Heart left ventricle (tissue), 16 donors: ENCODE results near the gene TMEFF1. TPM values are rescaled to one million over a fixed set of nuclear protein-coding genes. Genes with fewer than 3 reads are reported as not detected.

ENCODE experiments used
- ATAC-seq, 4 donors: fragments of 200-7000 bp; cut with Tn5 transposase; one replicate each; pipeline ENCODE4 v1.9.1; 2020 to 2022; ENCODE audit warnings: moderate library complexity in 4 of 4, mild to moderate bottlenecking in 3 of 4, moderate number of reproducible peaks in 1 of 4
- DNase-seq, 5 donors: peaks; one replicate each; pipeline ENCODE4 v3.0.0-alpha.2; 2020
- H3K27ac ChIP-seq, 12 donors: fragments of 200-600 bp; sonication (generic) in 4 of 12; one replicate each; pipeline versions ENCODE4 v1.5.0 to v1.8.0; 2016 to 2022; ENCODE audit warnings: mild to moderate bottlenecking in 2 of 12
- H3K27me3 ChIP-seq, 9 donors: fragments of 200-600 bp; sonication (generic) in 2 of 9; one replicate each; pipeline versions ENCODE4 v1.5.1 to v1.8.0; 2016 to 2022; ENCODE audit warnings: mild to moderate bottlenecking in 3 of 9
- H3K36me3 ChIP-seq, 9 donors: fragments of 200-600 bp; sonication (generic) in 2 of 9; one replicate each; pipeline versions ENCODE4 v1.5.0 to v1.8.0; 2018 to 2022; ENCODE audit warnings: mild to moderate bottlenecking in 2 of 9
- H3K4me1 ChIP-seq, 12 donors: fragments of 200-600 bp; sonication (generic) in 4 of 12; one replicate each; pipeline versions ENCODE4 v1.5.0 to v1.8.0; 2016 to 2022; ENCODE audit warnings: mild to moderate bottlenecking in 3 of 12
- H3K4me3 ChIP-seq, 12 donors: fragments of 200-600 bp; sonication (generic) in 4 of 12; one replicate each; pipeline versions ENCODE4 v1.5.0 to v1.8.0; 2017 to 2022; ENCODE audit warnings: mild to moderate bottlenecking in 9 of 12, moderate library complexity in 4 of 12
- H3K9me3 ChIP-seq, 12 donors: fragments of 200-600 bp; sonication (generic) in 4 of 12; one replicate each; pipeline versions ENCODE4 v1.5.0 to v1.8.0; 2016 to 2022; ENCODE audit warnings: mild to moderate bottlenecking in 1 of 12
- POLR2A ChIP-seq, 2 donors: fragments of 450-650 bp; IDR thresholded peaks; one replicate each; pipeline ENCODE4 v1.6.1; 2017; ENCODE audit warnings: antibody characterized with exemption in 2 of 2, mild to moderate bottlenecking in 2 of 2, moderate library complexity in 2 of 2
- WGBS, 4 donors: extraction: QIAGEN DNeasy Blood & Tissue Kit in 2 of 4; methylation state at CpG; one replicate each; pipeline versions ENCODE4 v1.1.5 to v1.1.7; 2013 to 2018; 5-methylcytosine and 5-hydroxymethylcytosine counted together
- intact Hi-C, 10 donors: fragments of 100-400 bp; cut with DNase I; formaldehyde crosslinking; loops; one replicate each; pipeline versions ENCODE4 v1.11.1 to v1.14.2; 2022
- polyA plus RNA-seq, 2 donors: library from polyadenylated mRNA; stranded (reverse); fragments of 200-250 nt; gene quantifications; one replicate each; pipeline ENCODE4 v1.2.3, GENCODE V29; 2013
- total RNA-seq, 9 donors: library from RNA; depleted of rRNA in 2 of 9; stranded (reverse); fragments of >200 nt in 2 of 9; fragmentation: NEBNext Ultra II Directional in 3 of 9; extraction: Animal tissue kit (Norgen Biotek cat#: 25700) in 3 of 9; gene quantifications; one replicate each; pipeline versions ENCODE4 v1.1.0 to v1.2.4, GENCODE V29; 2016 to 2023
- TF ChIP-seq, protein P1 (sequence below), 12 donors: fragments of 200-600 bp; sonication (generic) in 4 of 12; IDR thresholded peaks; one replicate each; pipeline versions ENCODE4 v1.5.0 to v1.8.0; 2018 to 2022; ENCODE audit warnings: antibody characterized with exemption in 12 of 12, mild to moderate bottlenecking in 5 of 12
- donor health status: ischemic (EF 13 %, LVEDD 7.1; RV severe dilation, severe dysfunction).
- donor health status: healthy with polysubstance abuse.
- donor health status: DM: no; HTN: yes; CAD: no.
- donor health status: DM: no; HTN: no; CAD: no.
- donor health status: ischemic (EF 25% LVEDD 6.9; RV normal size, moderate dysfunction).
- donor health status: ischemic (EF 25% LVEDD 5.7; RV mildly dilated, moderate dysfunction).
- donor health status: healthy.
- donor health status: DM: yes; HTN: yes; CAD: no.
- donor health status: ischemic (EF 35%, LVEDD 5.7; RV mildly dilated, moderate dysfunction).
- donor health status: nonischemic (EF 11% LVEDD 7.7; RV severe dilation, severe dysfunction).
- donor health status: DM: yes; HTN: yes; CAD: no.
- donor health status: PGD.
- donor health status: ischemic (EF 29% LVEDD 5.4; RV normal size, mild dysfunction).
- donor health status: nonischemic (EF 23%, LVEDD 6.1; RV moderate dilation, normal function).

Gene TMEFF1
- total and polyA plus RNA-seq, 11 donors = 0.03 to 1.1 (median 0.19) TPM; not detected in 4

DNA sequence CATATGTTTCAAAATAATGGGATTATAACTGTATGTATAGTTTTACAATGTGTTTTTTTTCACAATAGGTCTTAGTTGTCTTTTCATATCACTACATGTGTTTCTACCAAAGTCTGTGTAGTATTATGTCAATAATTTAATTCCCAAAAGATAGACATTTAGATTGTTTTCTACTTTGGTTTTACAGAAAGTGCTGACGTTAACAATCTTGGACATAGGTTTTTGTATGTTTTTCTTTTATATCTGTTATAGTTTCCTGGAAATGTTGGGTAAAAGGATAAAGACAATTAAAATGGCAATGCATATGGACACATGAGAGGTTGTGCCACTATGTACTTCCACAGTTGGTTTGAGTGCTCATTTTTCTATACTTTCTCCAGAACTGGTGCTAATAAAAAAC lies 15.2 kb downstream of the TMEFF1 start:
- H3K27me3 ChIP-seq = no peaks in the 10 kb centered on the region
- H3K36me3 ChIP-seq = no peaks in the 10 kb centered on the region
- no peaks in the 10 kb centered on the region for H3K9me3 ChIP-seq
- DNase-seq = no peak
- WGBS, 4 donors = 91 to 95% (median 92%) methylated on average over 1 of the region's 1 CpG
- H3K4me3 ChIP-seq = no peak overlapping the region
- TF ChIP-seq POLR2A (IDR thresholded peaks at IDR 0.05) = no peak
- TF ChIP-seq, protein P1, sequence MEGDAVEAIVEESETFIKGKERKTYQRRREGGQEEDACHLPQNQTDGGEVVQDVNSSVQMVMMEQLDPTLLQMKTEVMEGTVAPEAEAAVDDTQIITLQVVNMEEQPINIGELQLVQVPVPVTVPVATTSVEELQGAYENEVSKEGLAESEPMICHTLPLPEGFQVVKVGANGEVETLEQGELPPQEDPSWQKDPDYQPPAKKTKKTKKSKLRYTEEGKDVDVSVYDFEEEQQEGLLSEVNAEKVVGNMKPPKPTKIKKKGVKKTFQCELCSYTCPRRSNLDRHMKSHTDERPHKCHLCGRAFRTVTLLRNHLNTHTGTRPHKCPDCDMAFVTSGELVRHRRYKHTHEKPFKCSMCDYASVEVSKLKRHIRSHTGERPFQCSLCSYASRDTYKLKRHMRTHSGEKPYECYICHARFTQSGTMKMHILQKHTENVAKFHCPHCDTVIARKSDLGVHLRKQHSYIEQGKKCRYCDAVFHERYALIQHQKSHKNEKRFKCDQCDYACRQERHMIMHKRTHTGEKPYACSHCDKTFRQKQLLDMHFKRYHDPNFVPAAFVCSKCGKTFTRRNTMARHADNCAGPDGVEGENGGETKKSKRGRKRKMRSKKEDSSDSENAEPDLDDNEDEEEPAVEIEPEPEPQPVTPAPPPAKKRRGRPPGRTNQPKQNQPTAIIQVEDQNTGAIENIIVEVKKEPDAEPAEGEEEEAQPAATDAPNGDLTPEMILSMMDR (IDR thresholded peaks at IDR 0.05) = no peak
- intact Hi-C loops = no loop called here
- H3K27ac ChIP-seq = no peak overlapping the region
- ATAC-seq = no peak
- H3K4me1 ChIP-seq = no peaks in the 10 kb centered on the region

DNA sequence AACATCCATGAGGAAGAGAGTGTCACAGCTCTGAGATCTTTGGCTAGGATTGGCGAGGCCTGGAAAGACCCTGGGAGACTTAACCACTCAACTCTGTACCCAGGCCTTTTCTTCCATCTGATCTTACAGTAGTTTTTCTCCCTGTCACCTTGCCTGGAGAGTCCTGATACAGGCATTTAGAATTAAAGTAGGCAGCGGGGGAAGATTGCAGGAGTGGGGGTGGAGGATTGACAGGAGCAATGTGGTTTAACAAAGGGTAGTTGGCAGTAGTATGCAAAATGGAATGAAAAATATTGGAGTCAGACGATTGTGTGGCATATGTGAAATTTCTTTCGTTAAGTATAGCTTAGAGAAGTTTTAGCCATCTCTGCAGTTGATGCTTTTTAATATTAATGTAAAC lies 16.9 kb downstream of the TMEFF1 start:
- Histone ChIP-seq H3K9me3 (no peaks in the 10 kb centered on the region), H3K27ac (no peak overlapping the region), H3K4me1 (no peaks in the 10 kb centered on the region), H3K36me3 (no peaks in the 10 kb centered on the region), H3K4me3 (no peak overlapping the region), H3K27me3 (no peaks in the 10 kb centered on the region)
- DNase-seq (no peak), ATAC-seq (no peak)
- intact Hi-C loops = loop anchor here in 1 of 10 donors (10.0 kb wide), 1 partner anchor 925 kb away; no protein-coding TSS in a partner anchor
- WGBS, 4 donors = 62 to 74% (median 71%) methylated on average over 4 of the region's 4 CpGs
- TF ChIP-seq, protein P1 (IDR thresholded peaks at IDR 0.05) = no peak
- no peak for TF ChIP-seq POLR2A (IDR thresholded peaks at IDR 0.05)

DNA sequence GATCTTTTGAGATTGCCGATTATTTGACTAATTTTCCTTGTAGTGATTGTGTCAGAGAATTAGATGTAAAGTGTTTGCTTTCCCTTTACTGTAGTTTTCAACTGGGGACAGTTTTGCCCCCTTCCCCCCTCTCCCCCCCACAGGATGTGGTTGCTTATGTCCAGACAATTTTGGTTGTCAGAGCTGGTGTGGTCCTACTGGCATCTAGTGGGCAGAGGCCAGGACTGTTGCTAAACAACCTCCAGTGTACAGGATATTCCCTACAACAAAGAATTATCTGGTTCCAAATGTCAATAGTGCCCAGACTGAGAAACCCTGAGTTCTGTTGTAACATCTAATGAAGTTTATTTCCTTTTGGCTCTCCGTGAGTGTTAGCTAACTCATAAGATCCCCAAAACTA lies 20.0 kb downstream of the TMEFF1 start:
- no peak overlapping the region for H3K27ac ChIP-seq
- DNase-seq = peak in 1 of 5 donors; percentile 33
- intact Hi-C loops = loop anchor here in 1 of 10 donors (10.0 kb wide), 1 partner anchor 928 kb away; no protein-coding TSS in a partner anchor
- H3K4me3 ChIP-seq = no peak overlapping the region
- H3K4me1 ChIP-seq = no peaks in the 10 kb centered on the region
- no peaks in the 10 kb centered on the region for H3K27me3 ChIP-seq
- no peaks in the 10 kb centered on the region for H3K36me3 ChIP-seq
- ATAC-seq = peak; percentile 48 to 79 (median 56)
- WGBS, 4 donors = 86 to 94% (median 90%) methylated on average over 2 of the region's 2 CpGs
- no peaks in the 10 kb centered on the region for H3K9me3 ChIP-seq
- TF ChIP-seq POLR2A (IDR thresholded peaks at IDR 0.05) = no peak
- TF ChIP-seq, protein P1 (IDR thresholded peaks at IDR 0.05) = peak in 7 of 12 donors; percentile 5 to 29 (median 21)

GRCh38 chr9:100498592-100498991 lies 25.6 kb downstream of the TMEFF1 start:
- Histone ChIP-seq H3K36me3 (no peaks in the 10 kb centered on the region), H3K27me3 (no peaks in the 10 kb centered on the region), H3K9me3 (peaks cover 0 to 3% (median 0%) of the 10 kb centered on the region in 12 donors), H3K4me3 (no peak overlapping the region), H3K27ac (no peak overlapping the region), H3K4me1 (no peaks in the 10 kb centered on the region)
- ATAC-seq = no peak
- WGBS, 4 donors = 92 to 95% (median 93%) methylated on average over 5 of the region's 5 CpGs
- DNase-seq = no peak
- no peak for TF ChIP-seq POLR2A (IDR thresholded peaks at IDR 0.05)
- TF ChIP-seq, protein P1 (IDR thresholded peaks at IDR 0.05) = no peak
- intact Hi-C loops = loop anchor here in 1 of 10 donors (10.0 kb wide), 1 partner anchor 934 kb away; no protein-coding TSS in a partner anchor
